Kidney (tissue), 14 donors: ENCODE data around the gene GRAMD2A. TPM values are rescaled to one million over a fixed set of nuclear protein-coding genes. Genes with fewer than 3 reads are reported as not detected.

ENCODE experiments used
- DNase-seq, 5 donors: peaks; one replicate each; pipeline ENCODE4 v3.0.0-alpha.2; 2013 to 2020
- FAIRE-seq: peaks from 2 replicates; lab custom pipeline; 2012; peaks lifted over from hg19 to GRCh38; lab: Jason Lieb, UNC
- H3K27ac ChIP-seq, 2 donors: one replicate each; pipeline ENCODE4 v1.7.0; 2013; ENCODE audit warnings: low read depth in 2 of 2, low read length in 2 of 2, inconsistent platforms in 1 of 2
- H3K27me3 ChIP-seq: one replicate; pipeline ENCODE4 v1.7.1; 2013; ENCODE audit warnings: low read length, inconsistent platforms; ENCODE audit not compliant: control insufficient read depth, insufficient read depth
- H3K36me3 ChIP-seq, 3 donors: one replicate each; pipeline versions ENCODE4 v1.7.0 to v1.7.1; 2013; ENCODE audit warnings: low read length in 3 of 3, control low read depth in 1 of 3, inconsistent platforms in 1 of 3; ENCODE audit not compliant: insufficient read depth in 3 of 3, control insufficient read depth in 2 of 3
- H3K4me1 ChIP-seq, 3 donors: one replicate each; pipeline versions ENCODE4 v1.7.0 to v1.7.1; 2013; ENCODE audit warnings: low read length in 3 of 3, inconsistent platforms in 1 of 3, low read depth in 1 of 3; ENCODE audit not compliant: control insufficient read depth in 2 of 3, insufficient read depth in 2 of 3
- H3K4me3 ChIP-seq, 3 donors: one replicate each; pipeline versions ENCODE4 v1.7.0 to v1.8.1; 2013; ENCODE audit warnings: low read length in 3 of 3, control low read depth in 1 of 3, inconsistent platforms in 1 of 3
- H3K9ac ChIP-seq, 3 donors: one replicate each; pipeline versions ENCODE4 v1.7.0 to v1.7.1; 2013; ENCODE audit warnings: low read length in 3 of 3, control low read depth in 1 of 3, inconsistent platforms in 1 of 3
- H3K9me3 ChIP-seq, 3 donors: one replicate each; pipeline versions ENCODE4 v1.7.0 to v1.7.1; 2013; ENCODE audit warnings: low read length in 3 of 3, control low read depth in 1 of 3, inconsistent platforms in 1 of 3; ENCODE audit not compliant: control insufficient read depth in 2 of 3, insufficient read depth in 1 of 3
- CTCF ChIP-seq: IDR thresholded peaks from 3 replicates; pipeline ENCODE4 v1.5.1; 2012; ENCODE audit warnings: mild to moderate bottlenecking, moderate library complexity, borderline replicate concordance; ENCODE audit not compliant: insufficient read depth; ENCODE audit errors: extremely low read depth
- intact Hi-C: fragments of 100-400 bp; cut with DNase I; formaldehyde crosslinking; loops from one replicate; pipeline ENCODE4 v1.11.1; 2022
- polyA plus RNA-seq: library from polyadenylated mRNA; stranded (reverse); fragments of 350-450 nt; fragmentation: Illumina TruSeq; extraction: RNeasy Lipid Tissue Mini Kit (QIAGEN cat#74804); gene quantifications from one replicate; pipeline ENCODE4 v1.2.3, GENCODE V29; 2014; ENCODE audit warnings: low read depth, low replicate concordance; ENCODE audit not compliant: insufficient read depth
- total RNA-seq: library from RNA; stranded (reverse); fragmentation: NEBNext Ultra II Directional; extraction: Animal tissue kit (Norgen Biotek cat#: 25700); gene quantifications from one replicate; pipeline ENCODE4 v1.2.1, GENCODE V29; 2021
- donor health status: control.
- donor health status: control.
- donor health status: control.
- donor health status: control.
- donor health status: control.
- donor health status: DM: yes; HTN: yes; CAD: no.
- donor health status: Normal renal cell carcinoma (clear cell type).

The GRAMD2A gene
- total and polyA plus RNA-seq, 2 donors from 2014 or later = 2.7 to 5.4 TPM

- no peak for FAIRE-seq
- H3K36me3 ChIP-seq = no peaks in the 10 kb centered on the region
- H3K27me3 ChIP-seq = no peaks in the 10 kb centered on the region
- TF ChIP-seq CTCF = no peak
- intact Hi-C loops = no loop called here
- peak in 1 of 5 donors; percentile 38 for DNase-seq
- peak overlapping the region; percentile 25 to 87 (median 76) for H3K9ac ChIP-seq
- H3K4me3 ChIP-seq = peak overlapping the region; percentile 36 to 84 (median 77)
- peak overlapping the region; percentile 94 to 98 for H3K27ac ChIP-seq
- H3K9me3 ChIP-seq = no peaks in the 10 kb centered on the region
- H3K4me1 ChIP-seq = peaks cover 3 to 19% (median 15%) of the 10 kb centered on the region in 3 donors
Measured at GRCh38 chr15:72231833-72232478, 34.4 kb upstream of the GRAMD2A start.

- Histone ChIP-seq H3K27ac (peak within 1 kb of the TSS; percentile 94 to 98), H3K9ac (peak within 1 kb of the TSS; percentile 87 to 97 (median 89)), H3K27me3 (no peaks in the 10 kb centered on the region), H3K36me3 (no peaks in the 10 kb centered on the region), H3K9me3 (no peaks in the 10 kb centered on the region), H3K4me3 (peak within 1 kb of the TSS; percentile 77 to 99 (median 94)), H3K4me1 (peaks cover 3 to 25% (median 15%) of the 10 kb centered on the region in 3 donors)
- no peak for FAIRE-seq
- no peak for TF ChIP-seq CTCF
- DNase-seq = peak; percentile 98 to 99 (median 98)
- intact Hi-C loops = no loop called here
Measured at GRCh38 chr15:72231066-72231832, 33.7 kb upstream of the GRAMD2A start, which contains the start of gene PKM. Gene PKM (minus strand): TSS chr15:72231190. CDS start chr15:72219097, 12,093 bp downstream.

- no peak for TF ChIP-seq CTCF
- H3K4me3 ChIP-seq = peak overlapping the region; percentile 77 to 99 (median 94)
- H3K27ac ChIP-seq = peak overlapping the region; percentile 94 to 98
- FAIRE-seq (no peak), DNase-seq (peak; percentile 96 to 98 (median 98))
- peaks cover 3 to 25% (median 15%) of the 10 kb centered on the region in 3 donors for H3K4me1 ChIP-seq
- H3K9me3 ChIP-seq = no peaks in the 10 kb centered on the region
- H3K36me3 ChIP-seq = no peaks in the 10 kb centered on the region
- intact Hi-C loops = no loop called here
- peak overlapping the region; percentile 79 to 97 (median 89) for H3K9ac ChIP-seq
- H3K27me3 ChIP-seq = no peaks in the 10 kb centered on the region
Measured at GRCh38 chr15:72230197-72231065, 32.8 kb upstream of the GRAMD2A start.
